GM19372 (cell line): ENCODE measurements around the gene RNU1-1.
"Not testable (repeated sequence)": the region's sequence is repeated elsewhere in the genome, so short reads cannot be mapped to it uniquely, and the experiment has no call there.

Experiments used
- ATAC-seq: cut with Tn5 transposase; IDR thresholded peaks from one replicate; pipeline ENCODE4 v1.9.1; 2021; ENCODE audit warnings: mild to moderate bottlenecking, low read depth, moderate library complexity; ENCODE audit not compliant: unreplicated experiment

Gene RNU1-1

GRCh38 chr1:16525769-16526168 is 11.7 kb upstream of the RNU1-1 start:
- ATAC-seq = not testable (repeated sequence)

GRCh38 chr1:16521679-16522078 is 7.6 kb upstream of the RNU1-1 start:
- not testable (repeated sequence) for ATAC-seq

GRCh38 chr1:16521288-16521583 is 7.2 kb upstream of the RNU1-1 start:
- ATAC-seq = no peak

- not testable (repeated sequence) for ATAC-seq
Observed at GRCh38 chr1:16520435-16521287, 6.6 kb upstream of the RNU1-1 start.

- not testable (repeated sequence) for ATAC-seq
Observed at GRCh38 chr1:16519255-16519951, 5.3 kb upstream of the RNU1-1 start.

GRCh38 chr1:16518913-16519254 is 4.8 kb upstream of the RNU1-1 start:
- not testable (repeated sequence) for ATAC-seq

GRCh38 chr1:16516694-16517410 is 2.8 kb upstream of the RNU1-1 start:
- not testable (repeated sequence) for ATAC-seq

- ATAC-seq = peak; percentile 96
Observed at GRCh38 chr1:16513412-16514106, 526 bp downstream of the RNU1-1 start.

- ATAC-seq = not testable (repeated sequence)
Observed at GRCh38 chr1:16512624-16513411, 1.3 kb downstream of the RNU1-1 start.

- not testable (repeated sequence) for ATAC-seq
Observed at GRCh38 chr1:16511926-16512325, 2.2 kb downstream of the RNU1-1 start.

GRCh38 chr1:16508861-16509445 is 5.1 kb downstream of the RNU1-1 start:
- ATAC-seq = not testable (repeated sequence)

- ATAC-seq = not testable (repeated sequence)
Observed at GRCh38 chr1:16506364-16507136, 7.5 kb downstream of the RNU1-1 start.

- not testable (repeated sequence) for ATAC-seq
Observed at GRCh38 chr1:16505870-16506269, 8.2 kb downstream of the RNU1-1 start.

GRCh38 chr1:16503494-16503893 is 10.6 kb downstream of the RNU1-1 start:
- no peak for ATAC-seq

- not testable (repeated sequence) for ATAC-seq
Observed at GRCh38 chr1:16501446-16501845, 12.6 kb downstream of the RNU1-1 start.

GRCh38 chr1:16500975-16501374 is 13.1 kb downstream of the RNU1-1 start:
- ATAC-seq = not testable (repeated sequence)

- ATAC-seq = not testable (repeated sequence)
Observed at GRCh38 chr1:16500466-16500865, 13.6 kb downstream of the RNU1-1 start.

- peak; percentile 91 for ATAC-seq
Observed at GRCh38 chr1:16498573-16499413, 15.3 kb downstream of the RNU1-1 start.
